Stomach smooth muscle (tissue), 2 donors: ENCODE results near the gene TMCC3.

Experiments used
- H3K27ac ChIP-seq: one replicate; pipeline ENCODE4 v1.7.0; 2013; ENCODE audit warnings: mild to moderate bottlenecking, low read length, inconsistent platforms
- H3K27me3 ChIP-seq, 2 donors: one replicate each; pipeline ENCODE4 v1.7.0; 2013; ENCODE audit warnings: low read length in 2 of 2; ENCODE audit not compliant: insufficient read depth in 2 of 2, control insufficient read depth in 1 of 2
- H3K36me3 ChIP-seq, 2 donors: one replicate each; pipeline ENCODE4 v1.7.0; 2013; ENCODE audit warnings: low read length in 2 of 2; ENCODE audit not compliant: control insufficient read depth in 2 of 2, insufficient read depth in 2 of 2
- H3K4me1 ChIP-seq: one replicate; pipeline ENCODE4 v1.7.0; 2013; ENCODE audit warnings: low read length; ENCODE audit not compliant: control insufficient read depth, insufficient read depth
- H3K4me3 ChIP-seq, 2 donors: one replicate each; pipeline ENCODE4 v1.7.0; 2013; ENCODE audit warnings: low read length in 2 of 2
- H3K9ac ChIP-seq, 2 donors: one replicate each; pipeline ENCODE4 v1.7.0; 2013; ENCODE audit warnings: low read length in 2 of 2, mild to moderate bottlenecking in 1 of 2
- H3K9me3 ChIP-seq, 2 donors: one replicate each; pipeline ENCODE4 v1.7.0; 2013; ENCODE audit warnings: low read length in 2 of 2; ENCODE audit not compliant: control insufficient read depth in 2 of 2
- donor health status: healthy.
- donor health status: Pancreatic carcinoma.

The TMCC3 gene

GRCh38 chr12:94567761-94568160 is 82.6 kb downstream of the TMCC3 start:
- no peaks in the 10 kb centered on the region for H3K9me3 ChIP-seq
- H3K4me3 ChIP-seq, result no peak overlapping the region
- H3K27ac ChIP-seq, result no peak overlapping the region
- no peak overlapping the region for H3K9ac ChIP-seq
- H3K27me3 ChIP-seq, result no peaks in the 10 kb centered on the region
- H3K36me3 ChIP-seq, result peaks cover 5 to 6% of the 10 kb centered on the region in 2 donors
- H3K4me1 ChIP-seq, result peaks cover 5% of the 10 kb centered on the region

GRCh38 chr12:94566345-94566744 is 84.0 kb downstream of the TMCC3 start:
- Histone ChIP-seq H3K27me3 (no peaks in the 10 kb centered on the region), H3K27ac (no peak overlapping the region), H3K4me1 (peaks cover 9% of the 10 kb centered on the region), H3K9me3 (no peaks in the 10 kb centered on the region), H3K9ac (no peak overlapping the region), H3K36me3 (peaks cover 5 to 6% of the 10 kb centered on the region in 2 donors), H3K4me3 (no peak overlapping the region)

GRCh38 chr12:94565683-94566082 is 84.7 kb downstream of the TMCC3 start:
- Histone ChIP-seq H3K27me3 (no peaks in the 10 kb centered on the region), H3K27ac (no peak overlapping the region), H3K4me3 (no peak overlapping the region), H3K4me1 (peaks cover 8% of the 10 kb centered on the region), H3K36me3 (peaks cover 2 to 6% of the 10 kb centered on the region in 2 donors), H3K9me3 (no peaks in the 10 kb centered on the region), H3K9ac (no peak overlapping the region)

- H3K36me3 ChIP-seq, result no peaks in the 10 kb centered on the region
- H3K4me3 ChIP-seq, result no peak overlapping the region
- no peaks in the 10 kb centered on the region for H3K9me3 ChIP-seq
- H3K4me1 ChIP-seq, result peaks cover 8% of the 10 kb centered on the region
- no peaks in the 10 kb centered on the region for H3K27me3 ChIP-seq
- no peak overlapping the region for H3K27ac ChIP-seq
- no peak overlapping the region for H3K9ac ChIP-seq
These were observed 87.1 kb downstream of the TMCC3 start for GRCh38 chr12:94563286-94563685.

DNA sequence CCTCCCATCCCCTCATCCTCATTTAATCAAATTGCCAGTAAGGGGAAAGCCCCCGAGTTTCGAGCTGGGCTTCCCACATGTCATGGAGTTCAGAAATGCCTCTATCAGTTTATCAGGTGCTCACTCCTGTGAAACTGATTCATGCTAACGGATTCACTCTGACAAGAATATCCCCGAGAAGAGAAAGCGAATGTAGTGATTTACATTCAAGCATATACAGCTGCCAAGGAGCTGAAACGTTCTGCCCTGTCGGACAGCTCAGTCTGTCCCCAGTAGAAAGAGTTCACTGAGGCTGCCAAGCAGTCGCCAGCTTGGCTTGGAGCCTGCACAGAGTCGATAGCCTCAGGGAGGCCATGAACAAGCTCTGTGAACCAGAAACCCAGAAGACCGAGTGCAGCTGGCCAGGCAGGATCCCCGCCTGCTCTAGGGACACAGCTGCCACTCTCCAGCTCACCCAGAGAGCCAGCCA is 88.4 kb downstream of the TMCC3 start:
- H3K4me1 ChIP-seq, result peaks cover 8% of the 10 kb centered on the region
- no peaks in the 10 kb centered on the region for H3K9me3 ChIP-seq
- H3K27me3 ChIP-seq, result no peaks in the 10 kb centered on the region
- H3K36me3 ChIP-seq, result no peaks in the 10 kb centered on the region
- H3K27ac ChIP-seq, result no peak overlapping the region
- no peak overlapping the region for H3K9ac ChIP-seq
- H3K4me3 ChIP-seq, result peak overlapping the region in 1 of 2 donors; percentile 15

- Histone ChIP-seq H3K36me3 (no peaks in the 10 kb centered on the region), H3K9ac (no peak overlapping the region), H3K27me3 (no peaks in the 10 kb centered on the region), H3K4me3 (no peak overlapping the region), H3K4me1 (peaks cover 8% of the 10 kb centered on the region), H3K27ac (no peak overlapping the region), H3K9me3 (no peaks in the 10 kb centered on the region)
These were observed 89.7 kb downstream of the TMCC3 start for GRCh38 chr12:94560431-94561221.

- H3K9ac ChIP-seq, result no peak overlapping the region
- no peaks in the 10 kb centered on the region for H3K9me3 ChIP-seq
- H3K36me3 ChIP-seq, result no peaks in the 10 kb centered on the region
- no peaks in the 10 kb centered on the region for H3K27me3 ChIP-seq
- no peak overlapping the region for H3K27ac ChIP-seq
- peaks cover 8% of the 10 kb centered on the region for H3K4me1 ChIP-seq
- H3K4me3 ChIP-seq, result no peak overlapping the region
These were observed 91.7 kb downstream of the TMCC3 start for GRCh38 chr12:94558612-94559011.

DNA sequence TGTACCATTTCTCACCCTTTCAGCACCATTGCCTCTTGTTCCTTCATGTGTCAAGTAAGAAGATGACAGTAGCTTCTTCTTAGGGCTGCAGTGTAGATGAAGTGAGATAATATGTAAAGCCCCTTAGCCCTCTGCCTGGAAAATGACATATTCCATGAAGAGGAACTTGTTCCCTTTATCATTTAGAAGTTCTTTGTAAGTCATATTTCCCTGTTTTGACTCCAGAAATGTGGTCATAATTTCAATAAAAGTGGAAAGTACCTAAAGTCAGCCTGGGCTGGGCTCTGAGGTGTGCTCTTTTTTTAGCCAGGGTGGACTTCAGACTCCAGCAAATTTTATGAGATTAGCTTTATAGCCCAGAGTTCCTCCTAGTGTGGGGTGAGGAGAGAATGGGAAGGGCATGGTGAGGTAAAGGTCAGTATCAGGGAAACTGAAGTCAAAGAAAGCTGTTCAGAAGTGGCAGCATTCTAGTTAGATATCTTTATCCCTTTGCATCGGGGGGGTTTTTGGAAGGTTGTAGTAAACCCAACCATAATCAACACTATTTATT is 92.5 kb downstream of the TMCC3 start:
- H3K4me1 ChIP-seq, result peaks cover 8% of the 10 kb centered on the region
- H3K27me3 ChIP-seq, result no peaks in the 10 kb centered on the region

DNA sequence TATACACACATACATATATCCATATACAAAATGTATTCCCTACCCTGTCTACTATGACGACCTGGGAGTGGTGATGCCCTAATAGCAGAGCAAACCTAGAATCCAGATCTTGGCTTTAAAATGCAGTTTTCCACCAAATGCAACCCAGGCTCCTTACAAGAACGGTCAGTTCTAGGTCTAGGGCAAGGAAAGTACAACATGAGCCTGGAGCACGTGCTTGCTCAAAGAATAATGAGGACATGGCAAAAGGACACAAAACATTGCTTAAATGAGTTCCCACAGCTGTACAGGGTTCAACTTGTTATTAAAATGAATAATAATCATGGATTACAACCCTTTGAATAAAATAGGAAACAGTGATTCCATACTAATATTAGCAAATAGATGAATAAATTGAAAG is 94.7 kb downstream of the TMCC3 start:
- Histone ChIP-seq H3K27me3 (no peaks in the 10 kb centered on the region), H3K9me3 (no peaks in the 10 kb centered on the region), H3K9ac (no peak overlapping the region), H3K27ac (no peak overlapping the region), H3K4me1 (no peaks in the 10 kb centered on the region), H3K4me3 (no peak overlapping the region), H3K36me3 (no peaks in the 10 kb centered on the region)

More for the DNA sequence above, 92.5 kb downstream of the TMCC3 start:
- H3K9ac ChIP-seq, result no peak overlapping the region
- H3K27ac ChIP-seq, result no peak overlapping the region
- H3K36me3 ChIP-seq, result no peaks in the 10 kb centered on the region
- no peak overlapping the region for H3K4me3 ChIP-seq
- H3K9me3 ChIP-seq, result no peaks in the 10 kb centered on the region

DNA sequence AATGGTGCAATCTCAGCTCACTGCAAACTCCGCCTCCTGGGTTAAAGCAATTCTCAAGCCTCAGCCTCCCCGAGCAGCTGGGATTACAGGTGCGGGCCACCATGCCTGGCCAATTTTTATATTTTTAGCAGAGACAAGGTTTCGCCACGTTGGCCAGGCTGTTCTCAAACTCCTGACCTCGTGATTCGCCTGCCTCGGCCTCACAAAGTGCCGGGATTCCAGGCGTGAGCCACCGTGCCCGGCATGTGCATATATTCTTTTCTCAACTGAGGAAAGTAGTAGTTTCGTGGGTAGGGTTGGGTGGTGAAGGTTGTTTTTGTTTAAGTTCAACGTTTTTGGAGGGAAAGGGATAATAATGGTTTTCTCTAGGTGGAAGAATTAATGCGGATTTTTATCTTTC is 96.5 kb downstream of the TMCC3 start:
- H3K4me1 ChIP-seq, result no peaks in the 10 kb centered on the region
- H3K36me3 ChIP-seq, result no peaks in the 10 kb centered on the region
- no peaks in the 10 kb centered on the region for H3K27me3 ChIP-seq
- no peaks in the 10 kb centered on the region for H3K9me3 ChIP-seq
- no peak overlapping the region for H3K4me3 ChIP-seq
- H3K9ac ChIP-seq, result no peak overlapping the region
- H3K27ac ChIP-seq, result no peak overlapping the region

GRCh38 chr12:94553130-94553519 is 97.2 kb downstream of the TMCC3 start:
- no peaks in the 10 kb centered on the region for H3K4me1 ChIP-seq
- H3K27ac ChIP-seq, result no peak overlapping the region
- H3K4me3 ChIP-seq, result no peak overlapping the region
- no peaks in the 10 kb centered on the region for H3K36me3 ChIP-seq
- no peaks in the 10 kb centered on the region for H3K27me3 ChIP-seq
- no peaks in the 10 kb centered on the region for H3K9me3 ChIP-seq
- no peak overlapping the region for H3K9ac ChIP-seq
